Measurements from ENCODE around the gene KCNC1.

KCNC1 gene

DNA sequence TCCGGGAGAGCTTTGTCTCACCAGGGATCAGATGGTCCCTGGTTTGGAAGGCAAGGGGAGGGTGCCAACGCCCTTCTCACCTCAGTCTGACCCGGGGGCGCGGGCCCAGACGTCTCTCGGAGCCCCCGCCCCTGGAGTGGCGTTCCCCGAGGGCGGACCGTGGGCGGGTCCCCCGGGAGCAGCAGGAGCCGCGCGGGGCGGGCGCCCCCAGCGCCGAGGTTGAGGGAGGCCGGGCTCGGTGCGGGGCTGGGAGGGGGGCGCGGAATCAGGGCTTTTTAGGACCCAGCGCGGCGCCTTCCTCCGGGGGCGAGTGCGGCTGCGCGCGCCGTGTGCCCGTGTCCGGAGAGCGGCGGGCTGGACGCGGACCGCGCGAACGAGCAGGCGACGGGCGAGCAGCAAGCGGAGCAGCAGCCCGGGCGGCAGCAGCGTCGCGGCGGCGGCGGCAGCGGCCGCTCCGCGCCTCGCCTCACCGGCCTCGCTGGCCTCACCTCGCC, at the start of gene KCNC1:
TSS of gene KCNC1 (plus strand) at position 364 of the 494 bp plus-strand sequence. CDS start 1,222 bp downstream, outside the sequence.
- DNase-seq: no peak

DNA sequence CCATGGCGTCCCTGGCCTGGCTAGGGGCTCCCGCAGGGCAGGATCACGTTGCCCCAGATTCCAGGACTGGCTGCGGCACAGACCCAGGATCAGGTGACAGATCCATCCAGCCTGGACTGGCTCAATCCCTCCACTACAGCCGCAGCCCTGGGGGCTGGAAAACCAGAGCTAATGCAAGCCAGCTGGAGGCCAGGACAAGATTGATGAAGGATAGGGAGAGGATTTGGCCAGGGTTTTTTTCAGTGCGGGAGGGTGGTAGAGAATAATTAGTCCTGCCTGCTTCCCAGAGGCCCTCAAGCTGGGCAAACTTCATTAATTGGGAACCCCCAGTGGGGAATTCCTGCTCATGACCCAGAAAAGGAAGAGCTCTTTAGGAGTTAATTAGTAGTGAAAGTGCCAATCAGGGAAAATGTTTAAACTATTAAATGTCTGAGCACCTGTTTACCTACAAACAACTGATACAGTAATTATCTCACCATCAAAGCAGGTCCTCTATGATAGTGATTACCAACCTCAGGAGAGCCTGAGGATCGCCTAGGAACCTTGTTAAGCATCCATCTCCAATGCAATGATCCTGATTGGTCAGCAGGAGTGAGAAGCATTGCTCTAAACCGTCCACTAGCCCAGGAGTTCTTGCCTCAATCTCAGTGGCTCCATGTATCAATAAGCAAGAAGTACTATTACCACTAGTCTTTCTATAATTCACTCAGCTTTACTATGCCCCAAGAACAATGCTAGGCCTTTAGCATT, 48.2 kb upstream of the KCNC1 start:
- DNase-seq: no peak

DNA sequence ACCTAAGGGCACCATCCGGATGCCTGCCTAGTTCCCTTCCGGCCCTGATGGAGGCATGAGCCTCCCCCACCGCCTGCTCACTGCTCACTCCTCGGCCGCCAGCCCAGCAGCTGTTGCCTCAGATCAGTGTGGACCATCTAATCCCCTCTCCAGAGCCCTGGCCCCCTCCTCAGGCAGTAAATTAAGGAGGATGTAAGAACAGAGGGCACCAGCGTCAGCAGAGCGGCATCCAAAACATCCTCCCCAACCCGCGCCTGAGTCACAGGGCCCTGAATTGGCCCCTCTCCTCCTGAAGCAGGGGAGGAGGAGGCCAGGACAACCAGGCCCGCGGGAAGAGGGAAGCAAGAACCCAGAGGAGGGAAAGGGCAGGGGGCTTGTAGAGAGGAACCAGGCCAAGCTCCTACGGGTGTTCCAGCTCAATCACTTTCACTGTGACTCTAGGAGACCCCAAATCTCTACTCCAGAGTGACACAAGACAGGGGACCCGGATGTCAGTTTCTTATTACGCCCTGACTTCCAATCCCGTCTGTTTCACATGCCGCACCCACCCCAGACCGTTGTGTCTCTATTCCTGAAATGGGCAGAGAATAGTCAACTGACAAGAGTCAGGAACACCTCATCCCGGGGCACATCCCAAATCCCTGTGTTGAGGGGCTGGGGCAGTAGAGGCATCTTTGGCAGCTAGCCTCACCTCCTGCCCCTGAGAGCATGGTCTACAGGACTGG, 46.5 kb upstream of the KCNC1 start:
- no peak for DNase-seq

DNA sequence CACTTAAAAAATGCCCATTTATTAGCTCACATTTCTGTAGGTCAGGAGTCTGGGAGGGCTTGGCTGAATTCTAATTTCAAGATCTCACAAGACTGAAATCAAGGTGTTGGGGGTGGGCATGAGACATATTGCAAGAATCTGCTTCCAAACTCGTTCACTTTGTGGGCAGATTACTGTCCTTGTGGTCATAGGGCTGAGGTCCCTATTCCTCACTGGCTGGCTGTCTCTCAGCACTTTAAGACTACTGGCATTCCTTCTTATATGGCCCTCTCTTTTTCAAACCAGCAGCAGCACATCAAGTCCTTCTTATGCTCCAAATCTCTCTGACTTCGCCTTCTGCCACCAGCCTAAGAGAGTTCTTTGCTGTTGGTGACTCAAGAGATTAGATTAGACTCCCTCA, 43.0 kb upstream of the KCNC1 start:
- no peak for DNase-seq

DNA sequence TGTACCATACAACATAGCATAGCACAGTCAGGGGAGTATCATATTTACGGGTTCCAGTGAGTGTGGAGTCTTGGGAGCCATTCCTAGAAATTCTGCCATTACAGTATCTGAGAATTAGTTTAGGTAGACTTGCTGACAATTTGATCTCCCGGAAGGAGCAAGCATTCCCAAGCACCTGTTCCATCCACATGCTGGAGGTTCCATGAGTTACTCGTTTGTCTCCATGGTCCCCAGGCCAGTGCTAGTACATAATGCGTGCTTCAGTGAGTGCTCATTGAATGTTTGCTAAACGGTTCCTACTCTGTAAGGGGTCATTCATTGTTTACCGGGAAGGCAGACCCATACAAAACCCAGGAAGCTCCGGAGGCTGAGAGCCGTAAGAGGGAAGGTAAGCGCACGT, 42.6 kb upstream of the KCNC1 start:
- no peak for DNase-seq

DNA sequence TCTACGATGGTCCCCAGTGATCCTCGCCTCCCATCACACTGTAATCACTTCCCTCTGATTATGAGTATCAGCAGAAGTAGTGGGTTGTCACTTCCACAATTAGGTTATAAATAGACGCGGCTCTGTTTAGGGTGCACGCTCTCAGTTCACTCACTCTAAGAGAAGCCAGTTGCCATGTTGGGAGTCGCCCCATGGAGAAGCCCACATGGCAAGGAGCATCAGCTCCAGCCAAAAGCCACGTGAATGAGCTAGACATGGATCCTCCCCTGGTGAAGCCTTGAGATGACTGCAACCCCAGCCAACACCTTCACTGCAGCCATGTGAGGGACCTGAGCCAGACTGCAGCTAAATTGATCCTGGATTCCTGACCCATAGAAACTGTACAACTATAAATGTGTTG, 41.6 kb upstream of the KCNC1 start:
- DNase-seq: no peak

DNA sequence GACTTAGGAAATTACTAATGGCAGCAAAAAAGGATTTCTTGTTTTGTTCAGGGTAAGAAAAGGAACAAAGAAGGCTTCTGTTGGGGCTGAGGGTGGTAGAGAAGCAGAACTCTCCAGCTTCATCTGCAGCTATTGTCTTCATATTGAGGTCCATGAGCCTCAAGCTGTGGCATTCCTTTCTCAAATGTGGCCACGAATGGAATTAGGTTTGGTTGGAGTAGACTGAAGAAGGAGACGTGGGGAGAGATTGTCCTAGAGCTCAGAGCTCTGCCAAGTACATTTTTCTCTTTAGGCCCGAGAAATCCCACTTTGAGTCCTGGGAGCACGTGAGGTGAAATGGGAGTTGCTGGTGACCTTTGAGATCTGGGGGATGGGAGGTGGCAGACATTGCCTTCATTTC, 41.0 kb upstream of the KCNC1 start:
- no peak for DNase-seq

DNA sequence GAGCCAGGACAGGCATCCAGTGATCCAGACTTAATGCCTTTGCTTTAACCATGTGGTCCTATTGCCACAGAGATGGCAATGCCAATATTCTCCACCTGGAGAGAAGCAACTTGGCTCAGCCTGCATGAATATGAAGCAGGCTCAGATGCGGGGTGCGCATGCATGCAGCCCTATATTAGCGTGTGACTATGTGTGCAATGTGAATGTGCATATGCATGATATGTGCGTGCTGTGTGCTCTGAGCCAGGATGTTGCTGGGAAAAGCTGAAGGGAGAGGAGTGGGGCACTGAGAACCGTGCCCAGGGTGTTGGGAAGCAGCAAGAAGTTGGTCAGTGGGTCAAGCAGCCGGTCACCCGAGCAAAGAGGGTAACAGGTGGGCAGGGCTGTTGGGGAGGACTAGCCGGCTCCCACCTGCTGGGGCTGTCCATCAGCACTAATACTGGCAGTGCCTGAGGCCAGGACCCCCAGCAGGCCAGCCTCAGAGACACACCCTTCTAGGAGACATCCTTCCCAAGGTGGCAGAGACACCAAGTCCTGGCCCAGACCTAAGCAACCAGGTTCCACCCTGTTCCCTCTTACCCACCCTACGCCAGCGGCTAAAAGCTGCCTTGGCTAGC, 40.0 kb upstream of the KCNC1 start:
- DNase-seq: no peak

DNA sequence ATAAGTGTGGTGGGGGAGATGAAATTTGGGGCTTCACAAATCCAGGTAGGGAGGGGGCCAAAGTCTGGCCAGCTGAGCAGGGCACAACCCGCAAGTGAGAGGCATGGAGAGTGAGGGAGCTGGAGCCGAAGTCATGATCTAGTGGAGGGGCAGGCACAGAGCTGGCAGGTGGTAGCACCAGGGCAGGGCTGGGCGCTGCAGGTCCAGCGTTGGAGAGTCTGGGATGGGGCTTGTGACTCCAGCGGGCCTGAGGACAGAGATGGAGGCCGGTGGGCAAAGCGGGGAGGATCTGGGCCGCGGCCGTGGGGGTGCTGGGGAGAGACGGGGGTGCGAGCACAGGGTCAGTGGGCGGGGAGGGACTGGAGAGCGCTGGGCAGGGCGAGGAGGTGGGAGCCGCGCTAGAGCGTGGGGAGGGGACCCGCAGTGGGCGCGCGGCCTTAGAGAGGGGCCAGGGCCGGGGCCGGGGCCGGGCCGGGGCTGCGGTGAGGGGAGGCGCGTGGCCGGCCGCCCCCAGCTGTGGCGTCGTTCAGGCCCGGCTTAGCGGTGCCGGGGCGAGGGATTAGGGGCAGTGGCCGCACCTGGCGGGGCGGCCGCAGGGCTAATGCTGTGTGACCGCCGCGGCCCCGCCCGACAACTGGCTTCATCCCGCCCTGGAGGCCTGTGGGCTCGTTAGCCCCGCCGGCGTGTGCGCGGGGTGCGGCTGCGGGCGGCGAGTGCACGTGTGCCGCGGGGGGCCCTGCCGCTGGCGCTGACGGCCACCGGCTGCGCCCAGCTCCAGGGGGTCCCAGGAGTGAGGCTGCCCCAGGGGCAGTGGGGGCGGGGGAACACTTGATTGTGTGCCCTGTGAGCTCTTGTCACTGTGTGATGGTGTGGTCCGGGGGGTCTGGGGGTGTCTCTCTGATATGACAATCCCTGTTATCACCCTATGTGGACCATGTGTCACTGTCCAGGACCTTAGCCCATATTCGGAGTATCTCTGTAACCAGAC, 38.8 kb upstream of the KCNC1 start:
- no peak for DNase-seq

DNA sequence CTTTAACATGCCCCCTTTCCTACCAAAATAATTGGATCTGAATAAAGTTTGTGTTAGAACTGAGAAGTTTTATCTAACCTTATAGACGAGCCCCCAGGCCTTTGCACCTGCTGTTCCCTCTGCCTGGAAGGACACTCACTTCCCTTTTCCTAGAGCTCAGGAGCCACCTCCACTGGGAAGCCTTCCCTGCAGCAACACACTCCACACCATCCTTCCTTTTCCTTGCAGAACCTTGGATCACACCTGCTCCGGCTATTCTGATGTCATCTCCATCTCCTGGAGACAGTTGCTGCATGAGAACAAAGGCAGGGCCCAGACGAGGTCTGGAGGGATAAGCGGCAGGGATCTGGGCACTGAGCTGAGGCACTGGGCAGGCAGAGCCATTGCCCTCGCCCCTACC, 37.8 kb upstream of the KCNC1 start:
- DNase-seq: no peak

DNA sequence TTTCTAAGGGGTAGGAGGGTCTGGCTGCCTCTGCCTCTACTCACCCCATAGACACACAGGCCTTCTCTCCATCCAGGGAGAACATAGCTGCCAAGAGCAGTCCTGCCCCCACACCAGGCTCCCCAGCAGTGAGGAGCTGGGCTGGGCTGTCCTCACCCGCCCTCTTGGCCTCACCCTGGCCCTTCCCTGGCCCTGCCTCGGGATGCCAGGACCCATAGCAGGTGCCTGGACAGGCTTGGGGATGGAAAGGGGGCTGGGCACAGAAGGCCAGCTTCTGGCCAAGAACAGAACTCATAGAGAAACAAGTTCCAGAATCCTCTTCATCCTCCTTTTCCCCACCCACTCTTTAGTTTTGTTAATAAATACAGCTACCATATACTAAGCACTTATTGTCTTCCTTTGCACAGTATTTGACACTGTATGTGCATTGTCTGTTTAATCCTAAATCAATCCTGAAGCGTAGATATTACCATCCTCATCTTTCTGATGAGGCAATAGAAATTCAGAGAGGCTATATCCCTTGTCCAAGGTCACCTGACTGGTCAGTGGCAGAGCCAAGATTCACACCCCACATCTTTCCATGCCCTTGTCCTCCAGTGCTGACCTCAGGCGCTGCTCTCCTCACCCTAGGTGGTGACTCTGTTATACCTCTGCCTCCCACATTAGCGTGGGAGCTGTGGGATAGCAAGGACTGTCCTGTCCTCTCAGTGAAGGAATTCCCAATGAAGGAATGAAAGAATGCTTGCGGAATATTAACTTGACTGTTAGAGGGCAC, 37.2 kb upstream of the KCNC1 start:
- no peak for DNase-seq

DNA sequence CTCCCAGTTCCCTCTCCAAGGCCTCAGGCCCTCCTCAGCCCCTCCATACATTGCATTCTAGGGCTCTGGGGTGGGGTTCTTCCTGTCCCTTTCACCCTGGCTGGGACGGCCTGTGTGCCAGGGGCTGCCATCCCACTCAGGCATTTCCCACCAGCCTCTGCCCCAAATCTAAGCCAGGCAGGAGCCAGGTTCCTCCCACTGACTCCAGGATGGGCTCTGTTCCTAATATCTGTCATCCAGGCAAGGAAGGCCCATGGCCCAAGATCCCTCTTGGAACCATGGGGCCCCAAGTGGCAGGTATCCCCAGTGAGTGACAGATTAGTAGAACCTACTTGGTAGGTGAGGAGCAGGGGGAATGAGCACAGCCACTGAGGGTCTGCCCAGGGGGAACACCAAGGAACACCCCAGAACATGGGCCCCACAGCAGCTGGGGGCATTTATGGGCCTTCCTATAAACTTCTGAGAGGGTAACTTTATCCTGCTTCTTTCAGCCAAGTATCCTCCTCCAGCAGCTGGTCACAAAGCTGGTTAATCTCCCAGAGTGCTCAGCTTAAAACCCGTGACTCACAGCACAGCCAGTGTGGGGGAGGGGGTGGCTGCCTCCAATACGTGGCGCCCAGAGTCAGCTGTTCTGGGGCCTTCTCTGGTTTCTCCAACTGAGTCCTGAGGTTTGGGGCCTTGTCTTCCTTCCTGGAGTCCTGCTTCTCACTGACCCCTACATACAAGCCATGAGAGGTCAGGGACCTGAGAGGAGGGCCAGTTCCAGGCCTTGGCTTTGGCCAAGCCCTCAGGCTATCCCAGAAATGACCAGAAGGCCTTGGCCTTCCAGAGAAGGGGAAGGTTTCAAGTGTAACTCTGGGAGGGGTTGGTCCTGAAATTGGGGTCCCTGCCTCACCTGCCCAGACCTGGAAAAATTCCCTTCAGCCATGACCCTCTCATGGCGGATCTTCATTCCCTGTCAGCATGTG, 35.1 kb upstream of the KCNC1 start:
- DNase-seq: no peak

DNA sequence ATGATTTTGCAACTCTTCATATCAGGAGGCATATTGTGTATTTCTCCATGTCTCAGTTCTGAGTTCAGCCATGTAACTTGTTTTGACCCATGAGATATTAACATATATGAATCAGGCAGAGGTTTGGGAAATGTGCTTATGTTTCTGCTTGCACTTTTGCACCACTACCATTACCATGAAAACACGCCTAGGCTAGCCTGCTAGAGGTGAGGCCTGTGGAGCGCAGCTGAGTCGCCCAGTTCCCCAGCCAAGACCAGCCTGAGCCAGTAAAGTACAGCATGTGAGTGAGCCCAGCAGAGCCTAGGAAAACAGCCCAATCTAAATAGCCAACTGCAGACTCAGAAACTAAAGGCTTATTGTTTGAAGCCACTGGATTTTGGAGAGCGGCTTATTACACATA, 33.6 kb upstream of the KCNC1 start:
- no peak for DNase-seq

DNA sequence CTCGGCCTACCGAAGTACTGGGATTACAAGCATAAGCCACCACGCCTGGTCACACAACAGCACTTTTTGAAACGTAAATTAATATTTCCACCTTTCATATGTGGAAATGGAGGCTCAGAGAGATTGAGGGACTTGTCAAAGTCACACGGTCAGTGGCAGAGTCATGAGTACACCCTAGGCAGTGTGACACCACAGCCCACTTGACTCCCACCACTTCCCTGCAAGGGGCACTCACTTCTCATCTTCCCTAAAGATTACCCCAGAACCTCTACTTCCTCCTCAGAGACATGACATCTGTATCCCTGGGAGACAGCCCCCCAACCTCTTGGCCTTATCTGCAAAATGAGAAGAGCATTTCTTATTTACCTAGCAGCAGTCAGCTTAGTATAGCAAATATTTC, 31.7 kb upstream of the KCNC1 start:
- no peak for DNase-seq

DNA sequence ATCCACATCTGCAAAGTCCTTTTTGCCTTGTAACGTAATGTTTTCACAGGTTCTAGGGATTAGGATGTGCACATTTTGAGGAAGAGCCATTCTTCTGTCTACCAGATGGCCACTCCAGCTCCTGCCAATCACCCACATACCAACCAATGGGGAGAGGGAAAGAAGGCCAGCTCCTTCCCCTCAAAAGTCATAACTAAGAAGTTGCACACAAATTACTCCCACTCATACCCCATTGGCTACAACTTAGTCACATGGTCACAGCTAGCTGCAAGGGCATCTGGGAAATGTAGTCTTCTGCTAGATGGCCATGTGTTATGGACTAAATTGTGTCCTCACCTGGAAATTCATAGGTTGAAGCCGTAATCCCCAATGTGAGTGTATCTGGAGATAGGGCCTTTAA, 30.6 kb upstream of the KCNC1 start:
- no peak for DNase-seq

DNA sequence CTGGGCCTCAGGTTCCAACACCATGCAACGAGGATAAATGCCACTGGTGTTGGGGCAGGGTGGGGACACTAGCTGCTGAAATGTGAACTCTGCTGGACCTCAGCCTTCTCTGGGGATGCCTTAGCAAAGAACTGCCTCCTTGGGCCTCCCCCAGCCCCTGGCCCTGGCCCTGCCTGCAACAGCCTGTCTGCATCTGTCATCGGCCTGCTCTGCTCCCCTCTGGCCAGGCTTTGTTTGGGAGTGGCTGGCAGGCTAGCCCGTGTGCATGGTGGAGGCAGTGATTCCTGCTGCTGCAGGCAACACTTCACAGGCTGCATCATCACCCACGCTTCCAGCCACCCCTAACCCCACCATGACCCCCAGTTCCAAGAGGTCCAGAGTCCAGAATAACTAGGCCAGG, 26.8 kb upstream of the KCNC1 start:
- DNase-seq: no peak

DNA sequence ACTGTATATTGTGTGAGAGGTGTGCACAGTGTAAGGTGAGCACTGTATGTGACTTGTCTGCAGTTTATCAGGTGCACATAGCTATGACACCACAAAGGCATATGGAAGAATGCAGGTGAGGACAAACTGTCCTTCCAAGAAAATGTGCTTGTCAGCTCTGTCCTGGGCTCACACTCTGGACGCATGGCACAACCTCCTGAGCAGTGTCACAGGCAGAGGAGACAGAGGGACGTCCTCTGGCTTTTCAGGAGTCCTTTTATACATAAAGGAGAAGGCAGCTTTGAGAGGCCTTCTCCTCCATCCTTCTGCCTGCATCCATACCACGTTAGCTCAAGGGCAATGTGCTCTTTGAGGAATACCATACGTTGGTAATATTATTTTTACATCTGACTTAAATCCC, 22.7 kb upstream of the KCNC1 start:
- DNase-seq: no peak

DNA sequence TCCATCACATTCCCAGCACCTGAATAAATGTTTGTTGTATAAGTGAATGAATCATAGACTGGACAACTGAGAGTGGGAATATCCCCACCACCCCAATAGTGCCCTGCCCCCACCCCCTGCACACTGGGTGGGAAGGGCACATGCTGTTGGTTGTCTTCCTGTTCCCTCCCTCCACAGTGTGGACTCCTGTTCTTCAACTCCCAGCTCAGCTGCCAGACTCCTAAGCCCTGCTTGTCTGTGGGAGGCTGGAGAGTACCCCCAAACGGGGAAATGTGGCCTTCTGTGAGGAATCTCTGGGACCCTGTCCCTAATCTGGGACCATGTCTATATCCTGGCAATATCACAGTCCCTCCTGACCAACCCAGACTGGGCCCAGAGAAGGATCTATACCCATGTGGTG, 20.7 kb upstream of the KCNC1 start:
- no peak for DNase-seq

DNA sequence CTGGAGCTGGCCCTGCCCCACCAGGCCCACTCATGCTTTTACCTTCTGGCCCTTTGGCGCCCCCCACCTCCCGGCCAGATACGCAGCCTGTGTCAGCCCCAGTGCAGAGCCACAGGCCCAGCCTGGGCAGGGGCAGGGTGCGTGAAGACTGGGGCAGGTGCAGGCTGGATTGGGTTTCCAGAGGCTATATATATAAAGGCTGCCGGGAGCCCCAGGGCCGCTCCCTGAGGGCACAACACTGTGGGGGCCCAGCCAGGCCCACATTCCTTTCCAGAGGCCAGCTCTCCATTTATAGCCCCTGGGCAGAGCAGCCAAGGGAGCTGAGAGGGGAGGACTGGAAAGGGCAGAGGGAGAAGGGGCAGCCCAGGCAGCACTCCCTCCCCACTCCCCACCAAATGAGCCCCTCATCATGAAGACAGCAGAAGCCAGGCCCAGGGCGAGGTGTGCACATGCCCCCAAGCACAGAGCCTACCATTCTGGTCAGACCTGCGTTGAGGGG, 20.2 kb upstream of the KCNC1 start:
- DNase-seq: no peak

DNA sequence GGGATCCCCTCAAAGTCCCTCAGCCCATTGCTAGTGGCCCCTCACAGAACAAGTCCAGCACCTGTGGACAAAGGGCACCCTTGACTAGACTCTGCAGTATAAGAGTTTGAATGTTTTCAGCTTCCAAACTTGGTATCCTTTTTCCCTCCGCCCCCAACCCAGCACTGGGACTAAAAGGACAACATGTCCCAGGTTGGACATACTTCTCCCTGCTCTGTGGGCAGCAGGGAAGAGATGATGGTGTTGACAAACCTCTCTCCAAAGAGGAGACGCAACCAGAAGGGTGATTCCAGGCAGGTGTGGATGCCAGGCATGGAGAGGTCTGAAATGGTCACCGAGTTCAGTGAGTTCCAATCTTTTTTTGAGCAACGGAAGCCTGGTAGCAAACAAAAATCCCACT, 19.7 kb upstream of the KCNC1 start:
- no peak for DNase-seq

DNA sequence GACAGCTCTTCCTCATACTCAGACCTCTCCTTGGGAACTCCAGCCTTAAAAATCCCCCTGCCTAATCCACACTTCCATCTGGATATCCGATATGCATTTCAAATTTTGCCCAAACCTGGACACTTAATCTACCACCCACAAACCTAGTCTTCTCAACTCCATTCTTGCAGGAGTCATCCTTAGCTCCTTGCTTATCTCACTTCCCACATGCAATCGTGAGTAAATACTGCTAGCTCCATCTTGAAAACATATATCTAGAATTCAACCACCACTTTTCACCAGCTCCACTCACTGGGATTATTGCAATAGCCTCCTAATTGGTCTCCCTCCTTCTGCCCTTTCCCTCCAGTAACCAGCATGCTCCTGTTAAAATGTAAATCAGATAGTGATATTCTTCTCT, 17.8 kb upstream of the KCNC1 start:
- DNase-seq: no peak

Data from CD4-positive, alpha-beta T cell treated with Interleukin-17A for 1 hour (primary cell).